HepG2 (cell line): ENCODE data around the gene ATL2. TPM values are rescaled to one million over a fixed set of nuclear protein-coding genes. Genes with fewer than 3 reads are reported as not detected.

Experiments used
- EP300 ChIP-seq, 3 experiments: sonication (generic) in 1 of 3; formaldehyde crosslinking in 1 of 3; IDR thresholded peaks; 2 replicates each; pipeline versions ENCODE4 v1.5.1 to v1.6.1; 2011 to 2020; ENCODE audit warnings: low read depth in 2 of 3, low read length in 2 of 3, borderline replicate concordance in 1 of 3, improper control_type of control experiment in 1 of 3, mild to moderate bottlenecking in 1 of 3, missing genetic modification reagents in 1 of 3, moderate library complexity in 1 of 3
- ETV5 ChIP-seq: IDR thresholded peaks from 2 replicates; pipeline ENCODE4 v1.6.1; 2018; ENCODE audit warnings: missing biosample characterization, missing genetic modification reagents, inconsistent platforms, borderline replicate concordance
- FOXA3 ChIP-seq: IDR thresholded peaks from 2 replicates; pipeline ENCODE4 v1.6.1; 2016; ENCODE audit warnings: missing genetic modification reagents, missing compliant biosample characterization
- GATAD2A ChIP-seq: IDR thresholded peaks from 2 replicates; pipeline ENCODE4 v1.6.1; 2016
- HMG20A ChIP-seq: IDR thresholded peaks from 2 replicates; pipeline ENCODE4 v1.6.1; 2016; ENCODE audit warnings: borderline replicate concordance
- KAT7 ChIP-seq: IDR thresholded peaks from 2 replicates; pipeline ENCODE4 v1.6.1; 2018; ENCODE audit warnings: borderline replicate concordance, missing compliant biosample characterization
- NCOA2 ChIP-seq: sonication (generic); formaldehyde crosslinking; IDR thresholded peaks from 2 replicates; pipeline ENCODE4 v1.8.0; 2022; ENCODE audit warnings: inconsistent platforms
- PHF21A ChIP-seq: sonication (generic); formaldehyde crosslinking; IDR thresholded peaks from 2 replicates; pipeline ENCODE4 v1.5.0; 2020; ENCODE audit warnings: mild to moderate bottlenecking, missing genetic modification reagents
- RARA ChIP-seq: IDR thresholded peaks from 2 replicates; pipeline ENCODE4 v1.6.1; 2016; ENCODE audit warnings: missing genetic modification reagents, missing compliant biosample characterization
- RXRB ChIP-seq: IDR thresholded peaks from 2 replicates; pipeline ENCODE4 v1.6.1; 2016; ENCODE audit warnings: borderline replicate concordance, missing genetic modification reagents, missing compliant biosample characterization
- SAP130 ChIP-seq: IDR thresholded peaks from 2 replicates; pipeline ENCODE4 v1.6.1; 2016; ENCODE audit warnings: low read depth
- SIX4 ChIP-seq: sonication (generic); formaldehyde crosslinking; IDR thresholded peaks from 2 replicates; pipeline ENCODE4 v1.4.0; 2020; ENCODE audit warnings: missing genetic modification reagents
- SKIL ChIP-seq: sonication (generic); formaldehyde crosslinking; IDR thresholded peaks from 2 replicates; pipeline ENCODE4 v1.8.0; 2022; ENCODE audit warnings: missing genetic modification reagents, mild to moderate bottlenecking, moderate library complexity, borderline replicate concordance
- ZMYM4 ChIP-seq: sonication (generic); formaldehyde crosslinking; IDR thresholded peaks from 2 replicates; pipeline ENCODE4 v1.8.1; 2023; ENCODE audit warnings: mild to moderate bottlenecking, missing genetic modification reagents
- ZNF44 ChIP-seq: sonication (generic); formaldehyde crosslinking; IDR thresholded peaks from 2 replicates; pipeline ENCODE4 v1.5.1; 2020; ENCODE audit warnings: mild to moderate bottlenecking, missing genetic modification reagents
- ZNF501 ChIP-seq: sonication (generic); formaldehyde crosslinking; IDR thresholded peaks from 2 replicates; pipeline ENCODE4 v1.5.1; 2020; ENCODE audit warnings: mild to moderate bottlenecking, moderate library complexity, missing genetic modification reagents
- ZNF569 ChIP-seq: sonication (generic); formaldehyde crosslinking; IDR thresholded peaks from 2 replicates; pipeline ENCODE4 v1.5.0; 2020; ENCODE audit warnings: mild to moderate bottlenecking, missing genetic modification reagents, moderate library complexity, borderline replicate concordance
- polyA plus RNA-seq, 8 experiments: library from polyadenylated mRNA; depleted of rRNA in 3 of 8; stranded (reverse) in 7 of 8; unstranded in 1 of 8; fragments of >200 nt; fragmentation: Illumina TruSeq in 4 of 8; extraction: Trizol in 4 of 8; gene quantifications; 2 replicates each; pipeline versions ENCODE4 v1.2.1 to v1.2.3, GENCODE V29; 2011 to 2016; ENCODE audit warnings: low read depth in 4 of 8, missing spikeins in 1 of 8, mixed read lengths in 1 of 8; ENCODE audit not compliant: insufficient read depth in 1 of 8
- total RNA-seq, 5 experiments: library from RNA; depleted of rRNA; stranded (reverse); fragments of >200 nt; fragmentation: Illumina TruSeq; extraction: Trizol; gene quantifications; 2 replicates each; pipeline ENCODE4 v1.2.3, GENCODE V29; 2016; ENCODE audit warnings: low read depth in 1 of 5
- TF ChIP-seq, protein P1 (sequence below): sonication (generic); formaldehyde crosslinking; IDR thresholded peaks from 2 replicates; pipeline ENCODE4 v1.5.0; 2020; ENCODE audit warnings: mild to moderate bottlenecking, missing genetic modification reagents, borderline replicate concordance
- TF ChIP-seq, protein P2 (sequence below): sonication (generic); formaldehyde crosslinking; IDR thresholded peaks from 2 replicates; pipeline ENCODE4 v1.4.0; 2020; ENCODE audit warnings: missing genetic modification reagents, borderline replicate concordance

The ATL2 gene
- total and polyA plus RNA-seq, 2 of the 13 experiments (the other 11 are each of a cell fraction or from before 2014, with no cell fraction given): 56.5 to 119 TPM

DNA sequence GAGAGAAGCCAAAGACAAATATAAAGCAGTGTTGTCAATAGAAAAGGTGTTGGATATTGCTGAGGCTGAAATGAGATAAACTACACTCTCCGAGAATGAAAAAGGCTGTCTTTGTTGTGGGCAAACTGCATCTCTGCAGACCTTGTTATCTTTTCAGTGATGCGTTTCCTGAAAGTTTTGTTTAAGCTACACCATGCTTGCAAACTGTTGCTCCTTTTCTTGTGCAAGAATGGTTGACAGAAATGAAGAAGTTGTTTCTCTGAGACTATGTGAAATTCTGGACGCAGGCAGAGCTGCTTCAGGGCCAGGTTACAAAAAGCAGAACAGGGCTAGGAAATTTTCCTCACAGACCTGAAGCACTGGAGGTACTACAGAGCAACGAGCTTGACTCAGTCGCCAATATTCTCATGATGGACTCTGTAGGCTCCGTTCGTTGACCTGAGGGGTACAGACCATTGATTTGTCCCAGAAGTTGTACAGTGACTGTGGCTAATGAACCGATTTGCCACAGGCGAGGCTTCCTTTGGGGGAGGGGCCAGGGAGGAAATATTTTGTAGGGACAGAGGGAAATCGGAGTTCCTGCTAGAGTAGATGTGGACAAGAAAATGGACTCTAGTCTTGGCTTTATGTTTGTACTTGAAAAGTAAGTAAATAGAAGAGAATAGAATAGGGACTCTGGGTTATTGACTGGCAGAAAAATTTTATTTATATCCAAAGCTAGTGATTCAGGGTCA, 3.5 kb upstream of the ATL2 start (continued):
- TF ChIP-seq RARA (CRISPR knock-in tag) (0 out of 2 replicates have a peak, but pooled peaks have one; percentile 28), KAT7 (peak; percentile 32; the same call in 1 of the 2 replicates), FOXA3 (CRISPR knock-in tag) (peak; percentile 10; the same call in 1 of the 2 replicates), HMG20A (CRISPR knock-in tag) (peak; percentile 51; the same call in 1 of the 2 replicates), ZNF569 (CRISPR knock-in tag) (no peak), EP300 (IDR thresholded peaks at IDR 0.05; ENCODE audit: low read depth in 2 of 2, low read length in 2 of 2) (0 out of 4 replicates have a peak, but pooled peaks of 1 of the 2 experiments have one; percentile 4), EP300 (CRISPR knock-in tag; IDR thresholded peaks at IDR 0.05; ENCODE audit: borderline replicate concordance) (no peak), NCOA2 (0 out of 2 replicates have a peak, but pooled peaks have one; percentile 31), ETV5 (peak; percentile 48; the same call in 1 of the 2 replicates), ZMYM4 (CRISPR knock-in tag) (peak; percentile 63), SIX4 (CRISPR knock-in tag) (no peak), ZNF44 (CRISPR knock-in tag) (no peak), SAP130 (CRISPR knock-in tag) (peak; percentile 37; the same call in 1 of the 2 replicates), RXRB (0 out of 2 replicates have a peak, but pooled peaks have one; percentile 47), SKIL (no peak), PHF21A (CRISPR knock-in tag) (peak; percentile 72), ZNF501 (CRISPR knock-in tag) (0 out of 2 replicates have a peak, but pooled peaks have one; percentile 63), GATAD2A (CRISPR knock-in tag) (peak; percentile 71; the same call in 1 of the 2 replicates)
- TF ChIP-seq, protein P1, sequence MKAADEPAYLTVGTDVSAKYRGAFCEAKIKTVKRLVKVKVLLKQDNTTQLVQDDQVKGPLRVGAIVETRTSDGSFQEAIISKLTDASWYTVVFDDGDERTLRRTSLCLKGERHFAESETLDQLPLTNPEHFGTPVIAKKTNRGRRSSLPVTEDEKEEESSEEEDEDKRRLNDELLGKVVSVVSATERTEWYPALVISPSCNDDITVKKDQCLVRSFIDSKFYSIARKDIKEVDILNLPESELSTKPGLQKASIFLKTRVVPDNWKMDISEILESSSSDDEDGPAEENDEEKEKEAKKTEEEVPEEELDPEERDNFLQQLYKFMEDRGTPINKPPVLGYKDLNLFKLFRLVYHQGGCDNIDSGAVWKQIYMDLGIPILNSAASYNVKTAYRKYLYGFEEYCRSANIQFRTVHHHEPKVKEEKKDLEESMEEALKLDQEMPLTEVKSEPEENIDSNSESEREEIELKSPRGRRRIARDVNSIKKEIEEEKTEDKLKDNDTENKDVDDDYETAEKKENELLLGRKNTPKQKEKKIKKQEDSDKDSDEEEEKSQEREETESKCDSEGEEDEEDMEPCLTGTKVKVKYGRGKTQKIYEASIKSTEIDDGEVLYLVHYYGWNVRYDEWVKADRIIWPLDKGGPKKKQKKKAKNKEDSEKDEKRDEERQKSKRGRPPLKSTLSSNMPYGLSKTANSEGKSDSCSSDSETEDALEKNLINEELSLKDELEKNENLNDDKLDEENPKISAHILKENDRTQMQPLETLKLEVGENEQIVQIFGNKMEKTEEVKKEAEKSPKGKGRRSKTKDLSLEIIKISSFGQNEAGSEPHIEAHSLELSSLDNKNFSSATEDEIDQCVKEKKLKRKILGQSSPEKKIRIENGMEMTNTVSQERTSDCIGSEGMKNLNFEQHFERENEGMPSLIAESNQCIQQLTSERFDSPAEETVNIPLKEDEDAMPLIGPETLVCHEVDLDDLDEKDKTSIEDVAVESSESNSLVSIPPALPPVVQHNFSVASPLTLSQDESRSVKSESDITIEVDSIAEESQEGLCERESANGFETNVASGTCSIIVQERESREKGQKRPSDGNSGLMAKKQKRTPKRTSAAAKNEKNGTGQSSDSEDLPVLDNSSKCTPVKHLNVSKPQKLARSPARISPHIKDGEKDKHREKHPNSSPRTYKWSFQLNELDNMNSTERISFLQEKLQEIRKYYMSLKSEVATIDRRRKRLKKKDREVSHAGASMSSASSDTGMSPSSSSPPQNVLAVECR (CRISPR knock-in tag): peak; percentile 46; the same call in 1 of the 2 replicates
- TF ChIP-seq, protein P2, sequence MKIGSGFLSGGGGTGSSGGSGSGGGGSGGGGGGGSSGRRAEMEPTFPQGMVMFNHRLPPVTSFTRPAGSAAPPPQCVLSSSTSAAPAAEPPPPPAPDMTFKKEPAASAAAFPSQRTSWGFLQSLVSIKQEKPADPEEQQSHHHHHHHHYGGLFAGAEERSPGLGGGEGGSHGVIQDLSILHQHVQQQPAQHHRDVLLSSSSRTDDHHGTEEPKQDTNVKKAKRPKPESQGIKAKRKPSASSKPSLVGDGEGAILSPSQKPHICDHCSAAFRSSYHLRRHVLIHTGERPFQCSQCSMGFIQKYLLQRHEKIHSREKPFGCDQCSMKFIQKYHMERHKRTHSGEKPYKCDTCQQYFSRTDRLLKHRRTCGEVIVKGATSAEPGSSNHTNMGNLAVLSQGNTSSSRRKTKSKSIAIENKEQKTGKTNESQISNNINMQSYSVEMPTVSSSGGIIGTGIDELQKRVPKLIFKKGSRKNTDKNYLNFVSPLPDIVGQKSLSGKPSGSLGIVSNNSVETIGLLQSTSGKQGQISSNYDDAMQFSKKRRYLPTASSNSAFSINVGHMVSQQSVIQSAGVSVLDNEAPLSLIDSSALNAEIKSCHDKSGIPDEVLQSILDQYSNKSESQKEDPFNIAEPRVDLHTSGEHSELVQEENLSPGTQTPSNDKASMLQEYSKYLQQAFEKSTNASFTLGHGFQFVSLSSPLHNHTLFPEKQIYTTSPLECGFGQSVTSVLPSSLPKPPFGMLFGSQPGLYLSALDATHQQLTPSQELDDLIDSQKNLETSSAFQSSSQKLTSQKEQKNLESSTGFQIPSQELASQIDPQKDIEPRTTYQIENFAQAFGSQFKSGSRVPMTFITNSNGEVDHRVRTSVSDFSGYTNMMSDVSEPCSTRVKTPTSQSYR (CRISPR knock-in tag): peak; percentile 90
